Hepatocyte (in vitro differentiated cells): ENCODE results near the gene NEK8. TPM values are rescaled to one million over a fixed set of nuclear protein-coding genes. Genes with fewer than 3 reads are reported as not detected.

Experiments used
- DNase-seq: peaks from one replicate; pipeline ENCODE4 v3.0.0-alpha.2; 2016; ENCODE audit warnings: low spot score
- H2AFZ ChIP-seq: fragments of 200-600 bp; sonication (generic); 2 replicates; pipeline ENCODE4 v1.6.0; 2016; ENCODE audit warnings: antibody characterized with exemption, mild to moderate bottlenecking
- H3K27ac ChIP-seq: fragments of 200-600 bp; sonication (generic); 2 replicates; pipeline ENCODE4 v1.5.1; 2016; ENCODE audit warnings: mild to moderate bottlenecking
- H3K27me3 ChIP-seq: fragments of 200-600 bp; sonication (generic); 2 replicates; pipeline ENCODE4 v1.6.1; 2016
- H3K36me3 ChIP-seq: fragments of 200-600 bp; sonication (generic); replicated peaks from 2 replicates; pipeline ENCODE4 v1.5.1; 2016; ENCODE audit warnings: low read depth; ENCODE audit not compliant: insufficient read depth
- H3K4me1 ChIP-seq: fragments of 200-600 bp; sonication (generic); 2 replicates; pipeline ENCODE4 v1.5.1; 2016; ENCODE audit warnings: mild to moderate bottlenecking, moderate library complexity; ENCODE audit not compliant: insufficient read depth
- H3K4me2 ChIP-seq: fragments of 200-600 bp; sonication (generic); 2 replicates; pipeline ENCODE4 v1.6.0; 2016
- H3K4me3 ChIP-seq: fragments of 200-600 bp; sonication (generic); 2 replicates; pipeline ENCODE4 v1.5.1; 2016; ENCODE audit warnings: mild to moderate bottlenecking
- H3K79me2 ChIP-seq: fragments of 200-600 bp; sonication (generic); 2 replicates; pipeline ENCODE4 v1.6.0; 2017; ENCODE audit warnings: mild to moderate bottlenecking
- H3K9me2 ChIP-seq: fragments of 200-600 bp; sonication (generic); replicated peaks from 2 replicates; pipeline ENCODE4 v1.6.0; 2017; ENCODE audit warnings: mild to moderate bottlenecking; ENCODE audit not compliant: insufficient read depth
- H3K9me3 ChIP-seq: fragments of 200-600 bp; sonication (generic); 2 replicates; pipeline ENCODE4 v1.5.1; 2016; ENCODE audit warnings: low read depth, mild to moderate bottlenecking
- H4K20me1 ChIP-seq: fragments of 200-600 bp; sonication (generic); 2 replicates; pipeline ENCODE4 v1.6.0; 2016; ENCODE audit warnings: mild to moderate bottlenecking; ENCODE audit not compliant: insufficient read depth, poor library complexity, severe bottlenecking
- EZH2 ChIP-seq: fragments of 200-600 bp; sonication (generic); IDR thresholded peaks from 2 replicates; pipeline ENCODE4 v1.6.1; 2016; ENCODE audit warnings: antibody characterized with exemption, mild to moderate bottlenecking, borderline replicate concordance
- EZH2phosphoT487 ChIP-seq: fragments of 200-600 bp; sonication (generic); IDR thresholded peaks from one replicate; pipeline ENCODE4 v1.6.1; 2018; ENCODE audit warnings: antibody characterized with exemption, mild to moderate bottlenecking, low read depth, moderate library complexity; ENCODE audit not compliant: unreplicated experiment, severe bottlenecking
- WGBS: methylation state at CpG from one replicate; pipeline ENCODE4 v1.1.6; 2016; ENCODE audit warnings: low lambda C conversion rate; ENCODE audit errors: missing lambda C conversion rate; 5-methylcytosine and 5-hydroxymethylcytosine counted together
- polyA plus RNA-seq: library from polyadenylated mRNA; unstranded; fragments of >200 nt; fragmentation: Nextera tagmentation; extraction: Ambion mirVana; gene quantifications from 2 replicates; pipeline ENCODE4 v1.2.1, GENCODE V29; 2016
- total RNA-seq: library from RNA; depleted of rRNA; stranded (reverse); fragments of >200 nt; gene quantifications from 2 replicates; pipeline ENCODE4 v1.2.3, GENCODE V29; 2014
- TF ChIP-seq, protein P1 (sequence below): fragments of 200-600 bp; sonication (generic); IDR thresholded peaks from 2 replicates; pipeline ENCODE4 v1.5.1; 2016; ENCODE audit warnings: antibody characterized with exemption, mild to moderate bottlenecking; ENCODE audit not compliant: poor library complexity

Gene NEK8
- total and polyA plus RNA-seq, 2 experiments from 2014 or later: 5.5 to 8.1 TPM

- H3K9me3 ChIP-seq: no peaks in the 10 kb centered on the region
- H3K27ac ChIP-seq: peak overlapping the region; percentile 65
- peaks cover 8% of the 10 kb centered on the region for H3K4me1 ChIP-seq
- H3K9me2 ChIP-seq: no peaks in the 10 kb centered on the region
- TF ChIP-seq EZH2 (no peak), EZH2phosphoT487 (no peak)
- TF ChIP-seq, protein P1, sequence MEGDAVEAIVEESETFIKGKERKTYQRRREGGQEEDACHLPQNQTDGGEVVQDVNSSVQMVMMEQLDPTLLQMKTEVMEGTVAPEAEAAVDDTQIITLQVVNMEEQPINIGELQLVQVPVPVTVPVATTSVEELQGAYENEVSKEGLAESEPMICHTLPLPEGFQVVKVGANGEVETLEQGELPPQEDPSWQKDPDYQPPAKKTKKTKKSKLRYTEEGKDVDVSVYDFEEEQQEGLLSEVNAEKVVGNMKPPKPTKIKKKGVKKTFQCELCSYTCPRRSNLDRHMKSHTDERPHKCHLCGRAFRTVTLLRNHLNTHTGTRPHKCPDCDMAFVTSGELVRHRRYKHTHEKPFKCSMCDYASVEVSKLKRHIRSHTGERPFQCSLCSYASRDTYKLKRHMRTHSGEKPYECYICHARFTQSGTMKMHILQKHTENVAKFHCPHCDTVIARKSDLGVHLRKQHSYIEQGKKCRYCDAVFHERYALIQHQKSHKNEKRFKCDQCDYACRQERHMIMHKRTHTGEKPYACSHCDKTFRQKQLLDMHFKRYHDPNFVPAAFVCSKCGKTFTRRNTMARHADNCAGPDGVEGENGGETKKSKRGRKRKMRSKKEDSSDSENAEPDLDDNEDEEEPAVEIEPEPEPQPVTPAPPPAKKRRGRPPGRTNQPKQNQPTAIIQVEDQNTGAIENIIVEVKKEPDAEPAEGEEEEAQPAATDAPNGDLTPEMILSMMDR: no peak
- H3K4me3 ChIP-seq: no peak overlapping the region
- H3K79me2 ChIP-seq: no peaks in the 10 kb centered on the region
- WGBS: 91% methylated on average over 11 of the region's 11 CpGs
- H3K36me3 ChIP-seq: no peaks in the 10 kb centered on the region
- H2AFZ ChIP-seq: no peak overlapping the region
- H3K4me2 ChIP-seq: no peak overlapping the region
- peaks cover 1% of the 10 kb centered on the region for H4K20me1 ChIP-seq
- H3K27me3 ChIP-seq: no peaks in the 10 kb centered on the region
- DNase-seq: no peak
Measured at GRCh38 chr17:28729950-28730330, 1.4 kb downstream of the NEK8 start.

GRCh38 chr17:28733346-28733745, 4.8 kb downstream of the NEK8 start:
- no peak overlapping the region for H3K4me2 ChIP-seq
- no peaks in the 10 kb centered on the region for H3K9me3 ChIP-seq
- no peak for DNase-seq
- H2AFZ ChIP-seq: no peak overlapping the region
- no peaks in the 10 kb centered on the region for H3K36me3 ChIP-seq
- H3K9me2 ChIP-seq: no peaks in the 10 kb centered on the region
- TF ChIP-seq EZH2phosphoT487 (no peak), EZH2 (no peak)
- TF ChIP-seq, protein P1: no peak
- no peak overlapping the region for H3K27ac ChIP-seq
- no peak overlapping the region for H3K4me3 ChIP-seq
- 95% methylated on average over 1 of the region's 1 CpG for WGBS
- no peaks in the 10 kb centered on the region for H4K20me1 ChIP-seq
- no peaks in the 10 kb centered on the region for H3K4me1 ChIP-seq
- H3K79me2 ChIP-seq: no peaks in the 10 kb centered on the region
- H3K27me3 ChIP-seq: no peaks in the 10 kb centered on the region

DNA sequence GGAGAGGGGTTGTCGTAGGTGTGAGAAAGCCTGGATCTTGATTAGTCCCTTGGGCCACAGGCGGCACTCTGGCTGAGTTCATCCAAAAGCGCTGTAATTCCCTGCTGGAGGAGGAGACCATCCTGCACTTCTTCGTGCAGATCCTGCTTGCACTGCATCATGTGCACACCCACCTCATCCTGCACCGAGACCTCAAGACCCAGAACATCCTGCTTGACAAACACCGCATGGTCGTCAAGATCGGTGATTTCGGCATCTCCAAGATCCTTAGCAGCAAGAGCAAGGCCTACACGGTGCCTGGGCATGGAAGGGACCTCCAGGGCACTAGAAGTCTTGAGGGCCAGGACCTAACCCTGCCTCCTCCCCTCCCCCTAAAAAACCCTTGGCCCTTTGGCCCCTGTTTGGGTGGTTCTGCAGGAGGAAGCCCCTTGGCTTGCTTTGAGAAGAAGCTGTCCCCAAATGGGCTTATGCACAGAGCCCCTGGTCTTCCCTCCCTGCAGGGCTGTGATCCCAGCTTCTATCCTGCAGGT, 6.2 kb downstream of the NEK8 start:
- WGBS: 95% methylated on average over 10 of the region's 10 CpGs
- Histone ChIP-seq H3K4me2 (no peak overlapping the region), H3K36me3 (no peaks in the 10 kb centered on the region), H3K4me3 (no peak overlapping the region), H3K27me3 (no peaks in the 10 kb centered on the region), H2AFZ (no peak overlapping the region), H3K9me3 (no peaks in the 10 kb centered on the region), H3K27ac (no peak overlapping the region), H3K9me2 (no peaks in the 10 kb centered on the region), H3K4me1 (no peaks in the 10 kb centered on the region), H3K79me2 (no peaks in the 10 kb centered on the region), H4K20me1 (no peaks in the 10 kb centered on the region)
- TF ChIP-seq, protein P1: no peak
- TF ChIP-seq EZH2: no peak
- no peak for TF ChIP-seq EZH2phosphoT487
- no peak for DNase-seq

DNA sequence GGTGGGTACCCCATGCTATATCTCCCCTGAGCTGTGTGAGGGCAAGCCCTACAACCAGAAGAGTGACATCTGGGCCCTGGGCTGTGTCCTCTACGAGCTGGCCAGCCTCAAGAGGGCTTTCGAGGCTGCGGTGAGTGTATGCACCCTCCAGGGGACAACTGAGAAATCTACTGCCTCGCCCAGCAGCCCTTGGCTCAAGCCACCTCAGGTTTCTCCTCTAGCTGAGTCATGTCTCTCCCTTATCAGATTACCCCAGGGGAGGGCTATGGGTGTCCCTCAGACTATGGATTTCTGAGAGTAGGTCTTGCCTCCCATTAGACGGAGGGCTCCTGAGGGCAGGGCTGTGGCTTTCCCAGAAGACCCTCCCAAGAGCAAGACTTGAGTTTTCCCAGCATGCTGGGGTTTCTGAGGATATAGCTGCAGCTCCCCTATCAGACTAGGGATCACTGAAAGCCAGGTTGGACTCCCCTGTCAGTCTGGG, 6.7 kb downstream of the NEK8 start:
- no peaks in the 10 kb centered on the region for H3K36me3 ChIP-seq

More for the DNA sequence above, 6.7 kb downstream of the NEK8 start:
- no peak for TF ChIP-seq EZH2
- TF ChIP-seq, protein P1: no peak
- TF ChIP-seq EZH2phosphoT487: no peak
- H3K4me1 ChIP-seq: no peaks in the 10 kb centered on the region
- H2AFZ ChIP-seq: no peak overlapping the region
- DNase-seq: no peak
- H3K27me3 ChIP-seq: no peaks in the 10 kb centered on the region
- no peaks in the 10 kb centered on the region for H3K9me2 ChIP-seq
- WGBS: 68% methylated on average over 5 of the region's 5 CpGs
- H3K9me3 ChIP-seq: no peaks in the 10 kb centered on the region
- H4K20me1 ChIP-seq: no peaks in the 10 kb centered on the region
- H3K4me2 ChIP-seq: no peak overlapping the region
- H3K79me2 ChIP-seq: no peaks in the 10 kb centered on the region
- no peak overlapping the region for H3K27ac ChIP-seq
- no peak overlapping the region for H3K4me3 ChIP-seq
